Measurements from ENCODE around the gene KIF19. TPM values are rescaled to one million over a fixed set of nuclear protein-coding genes. Genes with fewer than 3 reads are reported as not detected.

Gene KIF19
- total RNA-seq, 1 donor from 2014 or later = 0.13 TPM

GRCh38 chr17:74345433-74346241 lies 19.6 kb downstream of the KIF19 start:
- intact Hi-C loops (cut with micrococcal nuclease) = no loop called here
- Mint-ChIP-seq H3K27me3 (ENCODE audit: insufficient read depth) (peaks cover 3% of the 10 kb centered on the region), H3K4me3 (no peak overlapping the region), H3K4me1 (ENCODE audit: low read depth) (no peaks in the 10 kb centered on the region), H3K9me3 (no peaks in the 10 kb centered on the region), H3K27ac (no peak overlapping the region), H3K36me3 (ENCODE audit: low read depth) (no peaks in the 10 kb centered on the region)
- no peak for DNase-seq (ENCODE audit: low spot score)

GRCh38 chr17:74347646-74348045 lies 21.6 kb downstream of the KIF19 start:
- intact Hi-C loops (cut with micrococcal nuclease) = no loop called here
- Mint-ChIP-seq H3K36me3 (ENCODE audit: low read depth) (no peaks in the 10 kb centered on the region), H3K4me1 (ENCODE audit: low read depth) (no peaks in the 10 kb centered on the region), H3K9me3 (no peaks in the 10 kb centered on the region), H3K4me3 (no peak overlapping the region), H3K27me3 (ENCODE audit: insufficient read depth) (peaks cover 11% of the 10 kb centered on the region), H3K27ac (no peak overlapping the region)
- DNase-seq (ENCODE audit: low spot score) = no peak

GRCh38 chr17:74349120-74349519 lies 23.1 kb downstream of the KIF19 start:
- Mint-ChIP-seq H3K9me3 (no peaks in the 10 kb centered on the region), H3K27me3 (ENCODE audit: insufficient read depth) (peaks cover 25% of the 10 kb centered on the region), H3K27ac (no peak overlapping the region), H3K4me3 (no peak overlapping the region), H3K36me3 (ENCODE audit: low read depth) (no peaks in the 10 kb centered on the region), H3K4me1 (ENCODE audit: low read depth) (no peaks in the 10 kb centered on the region)
- intact Hi-C loops (cut with micrococcal nuclease) = no loop called here
- DNase-seq (ENCODE audit: low spot score) = no peak

GRCh38 chr17:74350486-74350885 lies 24.5 kb downstream of the KIF19 start:
- Mint-ChIP-seq H3K9me3 (no peaks in the 10 kb centered on the region), H3K27me3 (ENCODE audit: insufficient read depth) (peaks cover 31% of the 10 kb centered on the region), H3K4me3 (no peak overlapping the region), H3K27ac (no peak overlapping the region), H3K36me3 (ENCODE audit: low read depth) (no peaks in the 10 kb centered on the region), H3K4me1 (ENCODE audit: low read depth) (no peaks in the 10 kb centered on the region)
- DNase-seq (ENCODE audit: low spot score) = no peak
- intact Hi-C loops (cut with micrococcal nuclease) = no loop called here

- intact Hi-C loops (cut with micrococcal nuclease) = no loop called here
- H3K4me1 Mint-ChIP-seq (ENCODE audit: low read depth) = no peaks in the 10 kb centered on the region
- no peak overlapping the region for H3K27ac Mint-ChIP-seq
- H3K9me3 Mint-ChIP-seq = no peaks in the 10 kb centered on the region
- no peaks in the 10 kb centered on the region for H3K36me3 Mint-ChIP-seq (ENCODE audit: low read depth)
- peaks cover 35% of the 10 kb centered on the region for H3K27me3 Mint-ChIP-seq (ENCODE audit: insufficient read depth)
- no peak overlapping the region for H3K4me3 Mint-ChIP-seq
- no peak for DNase-seq (ENCODE audit: low spot score)
These were observed 25.7 kb downstream of the KIF19 start for GRCh38 chr17:74351552-74352210.

GRCh38 chr17:74353446-74354060 lies 27.5 kb downstream of the KIF19 start:
- intact Hi-C loops (cut with micrococcal nuclease) = loop anchor here (1.0 to 2.0 kb wide), 2 partner anchors 52 to 141 kb away; partner anchors contain the start of gene TTYH2
- Mint-ChIP-seq H3K4me3 (no peak overlapping the region), H3K9me3 (no peaks in the 10 kb centered on the region), H3K4me1 (ENCODE audit: low read depth) (peaks cover 4% of the 10 kb centered on the region), H3K36me3 (ENCODE audit: low read depth) (no peaks in the 10 kb centered on the region), H3K27me3 (ENCODE audit: insufficient read depth) (peaks cover 41% of the 10 kb centered on the region), H3K27ac (no peak overlapping the region)
- DNase-seq (ENCODE audit: low spot score) = no peak

GRCh38 chr17:74354123-74354522 lies 28.1 kb downstream of the KIF19 start:
- Mint-ChIP-seq H3K4me1 (ENCODE audit: low read depth) (peaks cover 4% of the 10 kb centered on the region), H3K27ac (no peak overlapping the region), H3K27me3 (ENCODE audit: insufficient read depth) (peaks cover 45% of the 10 kb centered on the region), H3K36me3 (ENCODE audit: low read depth) (no peaks in the 10 kb centered on the region), H3K9me3 (no peaks in the 10 kb centered on the region), H3K4me3 (no peak overlapping the region)
- DNase-seq (ENCODE audit: low spot score) = peak; percentile 39
- intact Hi-C loops (cut with micrococcal nuclease) = loop anchor here (1.0 to 2.0 kb wide), 2 partner anchors 53 to 141 kb away; partner anchors contain the start of gene TTYH2

- Mint-ChIP-seq H3K4me1 (ENCODE audit: low read depth) (peaks cover 4% of the 10 kb centered on the region), H3K36me3 (ENCODE audit: low read depth) (no peaks in the 10 kb centered on the region), H3K4me3 (no peak overlapping the region), H3K27ac (no peak overlapping the region), H3K9me3 (no peaks in the 10 kb centered on the region), H3K27me3 (ENCODE audit: insufficient read depth) (peaks cover 47% of the 10 kb centered on the region)
- no peak for DNase-seq (ENCODE audit: low spot score)
- intact Hi-C loops (cut with micrococcal nuclease) = loop anchor here (1.0 to 2.0 kb wide), 2 partner anchors 53 to 142 kb away; partner anchors contain the start of gene TTYH2
These were observed 28.5 kb downstream of the KIF19 start for GRCh38 chr17:74354561-74354960.

- Mint-ChIP-seq H3K36me3 (ENCODE audit: low read depth) (no peaks in the 10 kb centered on the region), H3K27ac (no peak overlapping the region), H3K9me3 (no peaks in the 10 kb centered on the region), H3K4me1 (ENCODE audit: low read depth) (peaks cover 4% of the 10 kb centered on the region), H3K4me3 (no peak overlapping the region), H3K27me3 (ENCODE audit: insufficient read depth) (peaks cover 46% of the 10 kb centered on the region)
- no peak for DNase-seq (ENCODE audit: low spot score)
- intact Hi-C loops (cut with micrococcal nuclease) = loop anchor here (2.0 kb wide), 1 partner anchor 142 kb away; the partner anchor contains the start of gene TTYH2
These were observed 29.0 kb downstream of the KIF19 start for GRCh38 chr17:74355065-74355464.

GRCh38 chr17:74356646-74357465 lies 30.8 kb downstream of the KIF19 start:
- peaks cover 39% of the 10 kb centered on the region for H3K27me3 Mint-ChIP-seq (ENCODE audit: insufficient read depth)
- intact Hi-C loops (cut with micrococcal nuclease) = no loop called here

GRCh38 chr17:74357466-74357809 lies 31.4 kb downstream of the KIF19 start:
- peaks cover 4% of the 10 kb centered on the region for H3K4me1 Mint-ChIP-seq (ENCODE audit: low read depth)
- no peak for DNase-seq (ENCODE audit: low spot score)
- no peak overlapping the region for H3K27ac Mint-ChIP-seq
- intact Hi-C loops (cut with micrococcal nuclease) = no loop called here
- H3K36me3 Mint-ChIP-seq (ENCODE audit: low read depth) = no peaks in the 10 kb centered on the region
- no peak overlapping the region for H3K4me3 Mint-ChIP-seq
- no peaks in the 10 kb centered on the region for H3K9me3 Mint-ChIP-seq
- H3K27me3 Mint-ChIP-seq (ENCODE audit: insufficient read depth) = peaks cover 40% of the 10 kb centered on the region

More at GRCh38 chr17:74356646-74357465, 30.8 kb downstream of the KIF19 start:
- H3K27ac Mint-ChIP-seq = no peak overlapping the region
- H3K36me3 Mint-ChIP-seq (ENCODE audit: low read depth) = no peaks in the 10 kb centered on the region
- DNase-seq (ENCODE audit: low spot score) = no peak
- no peak overlapping the region for H3K4me3 Mint-ChIP-seq
- H3K4me1 Mint-ChIP-seq (ENCODE audit: low read depth) = peaks cover 4% of the 10 kb centered on the region
- H3K9me3 Mint-ChIP-seq = no peaks in the 10 kb centered on the region

GRCh38 chr17:74358697-74359096 lies 32.7 kb downstream of the KIF19 start:
- no peak for DNase-seq (ENCODE audit: low spot score)
- no peak overlapping the region for H3K4me3 Mint-ChIP-seq
- peaks cover 4% of the 10 kb centered on the region for H3K4me1 Mint-ChIP-seq (ENCODE audit: low read depth)
- intact Hi-C loops (cut with micrococcal nuclease) = no loop called here
- no peaks in the 10 kb centered on the region for H3K36me3 Mint-ChIP-seq (ENCODE audit: low read depth)
- no peaks in the 10 kb centered on the region for H3K9me3 Mint-ChIP-seq
- peaks cover 32% of the 10 kb centered on the region for H3K27me3 Mint-ChIP-seq (ENCODE audit: insufficient read depth)
- no peak overlapping the region for H3K27ac Mint-ChIP-seq
